Measurements from ENCODE around the gene PRAMEF2. TPM values are rescaled to one million over a fixed set of nuclear protein-coding genes. Genes with fewer than 3 reads are reported as not detected.
"Not testable (repeated sequence)": the region's sequence is repeated elsewhere in the genome, so short reads cannot be mapped to it uniquely, and the experiment has no call there.

The PRAMEF2 gene
- total RNA-seq, 4 donors from 2014 or later: not detected

- TF ChIP-seq, protein P1, sequence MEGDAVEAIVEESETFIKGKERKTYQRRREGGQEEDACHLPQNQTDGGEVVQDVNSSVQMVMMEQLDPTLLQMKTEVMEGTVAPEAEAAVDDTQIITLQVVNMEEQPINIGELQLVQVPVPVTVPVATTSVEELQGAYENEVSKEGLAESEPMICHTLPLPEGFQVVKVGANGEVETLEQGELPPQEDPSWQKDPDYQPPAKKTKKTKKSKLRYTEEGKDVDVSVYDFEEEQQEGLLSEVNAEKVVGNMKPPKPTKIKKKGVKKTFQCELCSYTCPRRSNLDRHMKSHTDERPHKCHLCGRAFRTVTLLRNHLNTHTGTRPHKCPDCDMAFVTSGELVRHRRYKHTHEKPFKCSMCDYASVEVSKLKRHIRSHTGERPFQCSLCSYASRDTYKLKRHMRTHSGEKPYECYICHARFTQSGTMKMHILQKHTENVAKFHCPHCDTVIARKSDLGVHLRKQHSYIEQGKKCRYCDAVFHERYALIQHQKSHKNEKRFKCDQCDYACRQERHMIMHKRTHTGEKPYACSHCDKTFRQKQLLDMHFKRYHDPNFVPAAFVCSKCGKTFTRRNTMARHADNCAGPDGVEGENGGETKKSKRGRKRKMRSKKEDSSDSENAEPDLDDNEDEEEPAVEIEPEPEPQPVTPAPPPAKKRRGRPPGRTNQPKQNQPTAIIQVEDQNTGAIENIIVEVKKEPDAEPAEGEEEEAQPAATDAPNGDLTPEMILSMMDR (IDR thresholded peaks at IDR 0.05; ENCODE audit: low read depth): not testable (repeated sequence)
Observed at GRCh38 chr1:12886101-12886500, 29.2 kb downstream of the PRAMEF2 start, which contains the start of gene PRAMEF4. TSS of gene PRAMEF4 (minus strand) at chr1:12886201. CDS start at chr1:12883394, 2,807 bp downstream.

DNA sequence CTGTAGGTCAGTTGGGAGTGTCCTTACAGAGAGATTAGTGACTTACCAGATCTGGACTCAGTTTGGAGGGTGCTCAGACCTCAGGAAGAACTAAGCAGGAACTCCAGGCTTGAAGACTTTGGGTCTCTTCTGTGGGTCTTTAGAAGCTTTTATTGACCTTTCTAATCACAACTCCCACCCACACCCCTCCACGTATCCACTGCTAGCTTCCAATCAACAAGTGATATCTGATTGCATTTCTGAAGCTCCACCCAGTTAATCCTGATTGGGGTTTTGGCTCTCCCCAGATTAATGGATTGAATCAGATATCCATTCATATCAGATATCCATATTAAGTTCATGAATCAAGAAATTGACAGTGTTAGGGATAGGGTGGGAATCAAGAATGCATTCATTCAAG is 41.3 kb downstream of the PRAMEF2 start, which contains the start of gene PRAMEF10:
Gene PRAMEF10, minus strand, starts transcription at position 101 of the 400 bp plus-strand sequence. CDS start 2,423 bp downstream, outside the sequence.
- TF ChIP-seq, protein P1 (IDR thresholded peaks at IDR 0.05; ENCODE audit: low read depth): not testable (repeated sequence)

Other genes with a start within 250 kb of the PRAMEF2 start
- 100 to 1,000 TPM; 147 to 406 (median 256) TPM for gene DHRS3, start 238.9 kb upstream of the PRAMEF2 start, total RNA-seq
- gene AADACL4, start 213.0 kb upstream of the PRAMEF2 start, total RNA-seq: not detected
- under 1 TPM in 2 of 4 donors, not detected in 2; 0.16 to 0.19 TPM for gene AADACL3, start 141.0 kb upstream of the PRAMEF2 start, total RNA-seq
- not detected for gene CFAP107, start 110.9 kb upstream of the PRAMEF2 start, total RNA-seq
- gene PRAMEF12, start 83.3 kb upstream of the PRAMEF2 start, total RNA-seq: not detected
- gene PRAMEF1, start 65.7 kb upstream of the PRAMEF2 start, total RNA-seq: not detected
- gene PRAMEF11, start 25.7 kb upstream of the PRAMEF2 start, total RNA-seq: not detected
- not detected for gene HNRNPCL1, start 8.4 kb upstream of the PRAMEF2 start, total RNA-seq
- not detected for gene PRAMEF4, start 29.1 kb downstream of the PRAMEF2 start, total RNA-seq
- gene PRAMEF10, start 41.2 kb downstream of the PRAMEF2 start, total RNA-seq: not detected
- gene PRAMEF7, start 59.5 kb downstream of the PRAMEF2 start, total RNA-seq: not detected
- gene PRAMEF6, start 90.5 kb downstream of the PRAMEF2 start, total RNA-seq: not detected
- not detected for gene PRAMEF27, start 199.5 kb downstream of the PRAMEF2 start, total RNA-seq
- not detected for gene HNRNPCL3, start 203.7 kb downstream of the PRAMEF2 start, total RNA-seq
- not detected for gene PRAMEF25, start 213.7 kb downstream of the PRAMEF2 start, total RNA-seq